ENCODE data around the gene ALKBH6.
A peak's percentile ranks its signal among the peaks of the same experiment; 100 is the strongest.
"Not testable (repeated sequence)": the region's sequence is repeated elsewhere in the genome, so short reads cannot be mapped to it uniquely, and the experiment has no call there.

ALKBH6 gene

GRCh38 chr19:36014012-36014924 is at the start of gene ALKBH6:
TSS of gene ALKBH6 (minus strand) at chr19:36014213. CDS start at chr19:36013397, 816 bp downstream.
- DNase-seq (ENCODE audit: low read depth, low spot score) = peak; percentile 100

- no peak for DNase-seq (ENCODE audit: low read depth, low spot score)
These were observed 47.4 kb upstream of the ALKBH6 start for GRCh38 chr19:36061367-36061766.

- DNase-seq (ENCODE audit: low read depth, low spot score) = no peak
These were observed 46.4 kb upstream of the ALKBH6 start for GRCh38 chr19:36060430-36060829.

- DNase-seq (ENCODE audit: low read depth, low spot score) = no peak
These were observed 45.3 kb upstream of the ALKBH6 start for GRCh38 chr19:36059180-36059910.

- DNase-seq (ENCODE audit: low read depth, low spot score) = no peak
These were observed 44.6 kb upstream of the ALKBH6 start for GRCh38 chr19:36058481-36059179.

- peak; percentile 87 for DNase-seq (ENCODE audit: low read depth, low spot score)
These were observed 41.0 kb upstream of the ALKBH6 start, which contains the start of gene WDR62 for GRCh38 chr19:36054733-36055686. TSS of gene WDR62 (plus strand) at chr19:36054897. CDS start at chr19:36054972, 75 bp downstream.

GRCh38 chr19:36054119-36054732 is 40.2 kb upstream of the ALKBH6 start, which contains the start of gene THAP8:
TSS of gene THAP8 (minus strand) at chr19:36054285. CDS start at chr19:36054217, 68 bp downstream.
- DNase-seq (ENCODE audit: low read depth, low spot score) = peak; percentile 100

GRCh38 chr19:36051637-36052036 is 37.6 kb upstream of the ALKBH6 start:
- DNase-seq (ENCODE audit: low read depth, low spot score) = no peak

- DNase-seq (ENCODE audit: low read depth, low spot score) = no peak
These were observed 37.2 kb upstream of the ALKBH6 start for GRCh38 chr19:36051236-36051635.

GRCh38 chr19:36049080-36049698 is 35.2 kb upstream of the ALKBH6 start:
- DNase-seq (ENCODE audit: low read depth, low spot score) = no peak

GRCh38 chr19:36047835-36048234 is 33.8 kb upstream of the ALKBH6 start:
- DNase-seq (ENCODE audit: low read depth, low spot score) = no peak

GRCh38 chr19:36046443-36047050 is 32.5 kb upstream of the ALKBH6 start:
- no peak for DNase-seq (ENCODE audit: low read depth, low spot score)

GRCh38 chr19:36043952-36044351 is 29.9 kb upstream of the ALKBH6 start:
- DNase-seq (ENCODE audit: low read depth, low spot score) = no peak

GRCh38 chr19:36041831-36042230 is 27.8 kb upstream of the ALKBH6 start:
- no peak for DNase-seq (ENCODE audit: low read depth, low spot score)

GRCh38 chr19:36041092-36041491 is 27.1 kb upstream of the ALKBH6 start:
- not testable (repeated sequence) for DNase-seq (ENCODE audit: low read depth, low spot score)

- no peak for DNase-seq (ENCODE audit: low read depth, low spot score)
These were observed 26.5 kb upstream of the ALKBH6 start for GRCh38 chr19:36040495-36040894.

- DNase-seq (ENCODE audit: low read depth, low spot score) = no peak
These were observed 18.5 kb upstream of the ALKBH6 start, which contains the start of gene CLIP3 for GRCh38 chr19:36032251-36033104. TSS of gene CLIP3 (minus strand) at chr19:36032873. CDS start at chr19:36032357, 516 bp downstream.

- no peak for DNase-seq (ENCODE audit: low read depth, low spot score)
These were observed 17.3 kb upstream of the ALKBH6 start for GRCh38 chr19:36031308-36031707.

All from activated naive CD8-positive, alpha-beta T cell treated with anti-CD3 and anti-CD28 coated beads, Interleukin-2, amount 50 U/mL, for 16 hours (primary cell).